ENCODE results near the gene SLC22A4. TPM values are rescaled to one million over a fixed set of nuclear protein-coding genes. Genes with fewer than 3 reads are reported as not detected.

The SLC22A4 gene
- total RNA-seq, 1 experiment from 2014 or later = 0.72 TPM

DNA sequence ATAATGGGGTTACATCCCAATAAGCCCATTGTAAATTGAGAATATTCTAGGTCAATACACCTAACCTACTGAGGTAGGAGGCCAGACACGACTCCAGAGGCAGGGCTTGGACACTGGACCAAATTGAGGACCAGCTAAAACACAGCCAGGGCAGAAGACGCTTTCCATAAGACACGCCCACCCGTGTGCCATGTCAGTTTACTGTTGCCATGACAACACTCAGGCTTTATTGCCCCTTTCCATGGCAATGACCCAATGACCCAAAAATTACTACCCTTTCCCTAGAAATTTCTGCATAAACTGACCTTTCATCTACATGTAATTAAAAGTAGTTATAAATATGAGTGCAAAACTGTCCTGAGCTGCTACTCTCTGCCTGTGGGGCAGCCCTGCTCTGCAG is 31.5 kb downstream of the SLC22A4 start:
- Histone ChIP-seq H2BK120ac (ENCODE audit: low read depth, low read length, poor library complexity, severe bottlenecking) (no peak overlapping the region), H3K27me3 (ENCODE audit: insufficient read depth, low read length) (no peaks in the 10 kb centered on the region), H3K9ac (ENCODE audit: extremely low read depth, insufficient read length, low read length) (no peak overlapping the region), H3K4me1 (ENCODE audit: insufficient read depth, low read length) (no peaks in the 10 kb centered on the region), H4K5ac (ENCODE audit: insufficient read length, low read depth, low read length) (no peak overlapping the region), H2BK20ac (ENCODE audit: low read depth, low read length, poor library complexity, severe bottlenecking) (no peak overlapping the region), H3T11ph (ENCODE audit: low read length) (no peak overlapping the region), H3K23me2 (ENCODE audit: insufficient read length, low read depth, low read length, poor library complexity, severe bottlenecking) (no peaks in the 10 kb centered on the region), H3K9me3 (ENCODE audit: control insufficient read depth, low read depth, low read length) (no peaks in the 10 kb centered on the region), H3K23ac (ENCODE audit: insufficient read length, low read depth, low read length) (no peak overlapping the region), H3K4ac (ENCODE audit: low read depth, low read length) (no peak overlapping the region), H3K14ac (ENCODE audit: insufficient read depth, low read length) (no peak overlapping the region), H2BK5ac (ENCODE audit: insufficient read length, low read length) (no peak overlapping the region), H4K91ac (ENCODE audit: insufficient read length, low read depth, low read length) (no peak overlapping the region), H4K20me1 (ENCODE audit: control insufficient read depth, insufficient read depth, insufficient read length) (no peaks in the 10 kb centered on the region), H2AFZ (ENCODE audit: low read length) (no peak overlapping the region), H3K4me2 (ENCODE audit: insufficient read depth, insufficient read length, low read length) (no peak overlapping the region), H2BK15ac (ENCODE audit: low read depth, low read length) (no peak overlapping the region), H2AK5ac (ENCODE audit: insufficient read length, low read length) (no peak overlapping the region), H4K8ac (replicated peaks; ENCODE audit: insufficient read length, low read depth, low read length) (no peak overlapping the region), H3K79me2 (ENCODE audit: insufficient read depth, low read length) (no peaks in the 10 kb centered on the region), H2BK12ac (ENCODE audit: insufficient read length, low read depth, low read length) (no peak overlapping the region), H3K18ac (ENCODE audit: insufficient read length, low read depth, low read length) (no peak overlapping the region), H3K79me1 (ENCODE audit: insufficient read depth, low read depth, low read length, poor library complexity, severe bottlenecking) (no peaks in the 10 kb centered on the region), H3K27ac (ENCODE audit: insufficient read length, low read depth, low read length) (no peak overlapping the region), H3K56ac (ENCODE audit: insufficient read length, low read depth, low read length) (no peak overlapping the region)
- no peak overlapping the region for H3K4me3 Mint-ChIP-seq
- H3K9me3 Mint-ChIP-seq = no peaks in the 10 kb centered on the region
- no peak overlapping the region; a peak in 1 of 7 replicates for H3K27ac Mint-ChIP-seq
- WGBS (ENCODE audit: extremely low coverage, insufficient read length, low lambda C conversion rate) = no CpG with 5 or more reads among the region's 4 CpGs
- DNase-seq = no peak
- no peaks in the 10 kb centered on the region for H3K27me3 Mint-ChIP-seq (ENCODE audit: low read depth)
- no peak for TF ChIP-seq CTCF (conservative IDR thresholded peaks at IDR 0.05)
- peaks cover 14 to 18% of the 10 kb centered on the region in 2 experiments for H3K4me1 Mint-ChIP-seq
- no peaks in the 10 kb centered on the region for H3K36me3 Mint-ChIP-seq (ENCODE audit: insufficient read depth in 1 of 3, low read depth in 3 of 3)

Measured in H9 (cell line).